Esophagus squamous epithelium (tissue), 4 donors: Measurements from ENCODE around the gene BMPR1B.

Experiments used
- POLR2A ChIP-seq, 4 donors: fragments of 450-650 bp; IDR thresholded peaks; one replicate each; pipeline ENCODE4 v1.6.1; 2017; ENCODE audit warnings: antibody characterized with exemption in 4 of 4, mild to moderate bottlenecking in 4 of 4, moderate library complexity in 3 of 4
- TF ChIP-seq, protein P1 (sequence below), 6 experiments: fragments of 450-650 bp in 4 of 6; fragments of 200-600 bp in 2 of 6; sonication (generic) in 2 of 6; IDR thresholded peaks; one replicate each; pipeline ENCODE4 v1.5.1; 2016 to 2019; ENCODE audit warnings: antibody characterized with exemption in 6 of 6, mild to moderate bottlenecking in 4 of 6, moderate library complexity in 4 of 6

DNA sequence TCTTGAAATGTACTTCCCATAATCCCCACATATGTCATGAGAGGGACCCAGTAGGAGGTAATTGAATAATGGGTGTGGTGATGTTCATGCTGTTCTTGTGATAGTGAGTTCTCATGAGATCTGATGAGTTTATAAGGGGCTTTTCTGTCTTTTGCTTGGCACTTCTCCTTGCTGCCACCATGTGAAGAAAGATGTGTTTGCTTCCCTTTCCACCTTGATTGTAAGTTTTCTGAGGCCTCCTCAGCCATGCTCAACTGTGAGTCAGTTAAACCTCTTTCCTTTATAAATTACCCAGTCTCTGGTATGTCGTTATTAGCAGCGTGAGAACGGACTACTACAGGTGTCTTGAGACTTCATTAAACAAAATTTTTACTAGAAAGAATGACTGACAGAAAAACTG, 323.2 kb downstream of the BMPR1B start:
- TF ChIP-seq POLR2A (IDR thresholded peaks at IDR 0.05): no peak
- TF ChIP-seq, protein P1, sequence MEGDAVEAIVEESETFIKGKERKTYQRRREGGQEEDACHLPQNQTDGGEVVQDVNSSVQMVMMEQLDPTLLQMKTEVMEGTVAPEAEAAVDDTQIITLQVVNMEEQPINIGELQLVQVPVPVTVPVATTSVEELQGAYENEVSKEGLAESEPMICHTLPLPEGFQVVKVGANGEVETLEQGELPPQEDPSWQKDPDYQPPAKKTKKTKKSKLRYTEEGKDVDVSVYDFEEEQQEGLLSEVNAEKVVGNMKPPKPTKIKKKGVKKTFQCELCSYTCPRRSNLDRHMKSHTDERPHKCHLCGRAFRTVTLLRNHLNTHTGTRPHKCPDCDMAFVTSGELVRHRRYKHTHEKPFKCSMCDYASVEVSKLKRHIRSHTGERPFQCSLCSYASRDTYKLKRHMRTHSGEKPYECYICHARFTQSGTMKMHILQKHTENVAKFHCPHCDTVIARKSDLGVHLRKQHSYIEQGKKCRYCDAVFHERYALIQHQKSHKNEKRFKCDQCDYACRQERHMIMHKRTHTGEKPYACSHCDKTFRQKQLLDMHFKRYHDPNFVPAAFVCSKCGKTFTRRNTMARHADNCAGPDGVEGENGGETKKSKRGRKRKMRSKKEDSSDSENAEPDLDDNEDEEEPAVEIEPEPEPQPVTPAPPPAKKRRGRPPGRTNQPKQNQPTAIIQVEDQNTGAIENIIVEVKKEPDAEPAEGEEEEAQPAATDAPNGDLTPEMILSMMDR (IDR thresholded peaks at IDR 0.05): no peak
